GM18499 (cell line): Measurements from ENCODE around the gene CTNNA2.

Experiments used
- ATAC-seq: cut with Tn5 transposase; IDR thresholded peaks from one replicate; pipeline ENCODE4 v1.9.1; 2021; ENCODE audit warnings: moderate number of reproducible peaks; ENCODE audit not compliant: insufficient read depth, unreplicated experiment

Gene CTNNA2

GRCh38 chr2:79835911-79836310 lies 323.1 kb downstream of the CTNNA2 start:
- no peak for ATAC-seq

DNA sequence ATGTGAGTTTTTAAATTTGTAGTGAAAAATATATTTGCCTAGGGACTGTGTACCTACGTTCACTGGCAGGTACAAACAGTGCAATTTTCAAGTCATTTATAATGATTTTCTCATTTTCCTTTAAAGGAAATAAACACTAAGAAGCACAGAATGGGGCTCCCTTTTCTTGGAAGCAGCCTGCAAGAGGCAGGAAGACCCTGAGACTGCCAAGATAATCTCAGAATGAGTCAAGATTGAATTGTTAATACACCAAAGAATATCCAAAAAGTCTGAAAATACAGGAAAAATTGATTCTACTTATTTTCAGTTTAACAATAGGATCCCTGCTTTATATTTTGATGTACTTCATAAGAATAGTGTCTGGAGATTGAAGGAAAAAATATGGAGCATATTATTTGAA lies 331.2 kb downstream of the CTNNA2 start:
- ATAC-seq, result no peak

DNA sequence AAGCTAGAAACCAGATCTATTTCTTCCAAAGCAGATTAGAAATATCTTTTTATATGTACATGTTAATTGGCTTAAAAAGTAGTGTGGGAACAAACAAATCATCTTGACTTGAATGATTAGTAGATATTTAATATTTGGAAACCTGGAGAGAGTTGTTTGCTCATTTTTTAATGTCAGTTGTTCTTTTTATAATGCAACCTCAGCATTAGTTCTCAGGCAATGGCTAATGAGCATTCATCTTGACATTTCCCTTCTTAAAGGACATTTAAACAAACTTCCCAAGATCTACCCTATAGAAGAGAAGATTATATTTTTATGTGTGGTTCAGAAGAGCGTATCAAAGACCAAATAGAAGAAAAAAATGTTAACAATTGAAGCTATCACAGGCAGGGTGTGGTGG lies 334.0 kb downstream of the CTNNA2 start:
- no peak for ATAC-seq

DNA sequence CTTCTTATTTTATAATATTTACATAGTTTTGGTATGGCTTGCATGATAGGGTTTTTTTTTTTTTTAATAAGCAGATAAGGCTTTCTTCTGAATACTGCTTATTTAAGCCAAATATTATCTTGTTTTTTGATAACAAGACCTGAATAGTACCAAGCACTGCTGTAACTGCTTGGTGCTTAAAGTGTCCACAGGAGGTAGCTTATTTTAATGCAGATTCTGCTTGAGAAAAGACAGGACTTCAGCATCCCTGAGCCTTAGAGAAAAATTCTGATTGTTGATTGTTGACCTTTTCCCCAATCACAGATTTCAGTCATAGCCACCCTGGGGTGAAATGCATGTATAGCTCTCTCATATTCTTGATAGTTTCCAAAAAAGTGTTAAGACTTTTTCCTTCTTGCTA lies 336.4 kb downstream of the CTNNA2 start:
- no peak for ATAC-seq

DNA sequence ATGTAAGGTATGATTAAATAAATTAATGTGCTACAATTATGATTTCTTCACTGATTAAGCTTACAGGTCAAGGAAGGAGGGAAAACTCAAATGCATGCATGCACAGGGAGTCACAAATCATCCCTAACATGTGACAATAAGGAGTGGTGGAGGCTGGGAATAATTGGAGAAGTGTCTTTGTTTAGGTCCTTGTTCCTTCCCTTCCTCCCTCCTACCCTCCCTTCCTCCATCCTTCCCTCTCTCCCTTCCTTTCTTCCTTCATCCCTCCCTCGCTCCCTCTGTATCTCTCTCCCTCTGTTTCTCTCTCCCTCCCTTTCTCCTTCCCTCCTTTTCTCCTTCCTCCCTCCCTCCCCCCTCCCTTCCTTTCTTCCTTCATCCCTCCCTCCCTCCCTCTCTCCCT lies 337.1 kb downstream of the CTNNA2 start:
- ATAC-seq, result no peak

DNA sequence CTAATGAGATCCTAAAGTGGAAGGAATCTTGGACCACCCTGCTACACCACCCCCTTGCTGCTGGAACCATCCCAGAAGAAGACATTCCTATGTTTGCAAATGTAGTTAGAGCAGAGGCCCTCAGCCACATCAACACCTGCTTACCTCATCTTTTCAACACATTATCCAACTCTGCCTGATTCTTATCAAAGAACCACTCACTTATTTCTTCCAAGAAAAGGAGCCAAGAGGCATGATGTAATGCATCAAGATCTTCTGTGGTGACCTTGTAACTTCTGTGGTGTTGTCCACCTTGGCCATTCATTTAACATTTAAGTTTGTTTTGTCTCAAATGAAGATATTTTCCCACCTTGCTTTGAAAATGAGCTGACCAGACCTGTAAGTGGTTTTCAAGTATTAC lies 338.1 kb downstream of the CTNNA2 start:
- no peak for ATAC-seq

- ATAC-seq, result no peak
These were observed 342.6 kb downstream of the CTNNA2 start for GRCh38 chr2:79855264-79856006.

DNA sequence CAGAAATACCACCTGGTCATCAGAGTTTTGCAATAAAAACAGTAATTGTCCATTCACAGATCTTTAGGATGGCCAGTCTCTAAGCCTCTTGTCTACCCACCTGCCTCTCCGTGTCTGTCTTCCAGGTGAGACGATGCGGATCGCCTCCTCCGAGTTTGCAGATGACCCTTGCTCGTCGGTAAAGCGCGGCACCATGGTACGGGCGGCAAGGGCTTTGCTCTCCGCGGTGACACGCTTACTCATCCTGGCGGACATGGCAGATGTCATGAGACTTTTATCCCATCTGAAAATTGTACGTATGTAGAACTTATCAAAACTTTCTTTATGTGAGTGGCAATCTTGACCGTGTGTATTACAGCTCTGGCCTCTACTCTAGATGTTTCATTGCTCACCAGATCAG lies 345.0 kb downstream of the CTNNA2 start:
- ATAC-seq, result no peak

GRCh38 chr2:79860228-79861058 lies 347.6 kb downstream of the CTNNA2 start:
- no peak for ATAC-seq

- no peak for ATAC-seq
These were observed 348.2 kb downstream of the CTNNA2 start for GRCh38 chr2:79861059-79861374.

DNA sequence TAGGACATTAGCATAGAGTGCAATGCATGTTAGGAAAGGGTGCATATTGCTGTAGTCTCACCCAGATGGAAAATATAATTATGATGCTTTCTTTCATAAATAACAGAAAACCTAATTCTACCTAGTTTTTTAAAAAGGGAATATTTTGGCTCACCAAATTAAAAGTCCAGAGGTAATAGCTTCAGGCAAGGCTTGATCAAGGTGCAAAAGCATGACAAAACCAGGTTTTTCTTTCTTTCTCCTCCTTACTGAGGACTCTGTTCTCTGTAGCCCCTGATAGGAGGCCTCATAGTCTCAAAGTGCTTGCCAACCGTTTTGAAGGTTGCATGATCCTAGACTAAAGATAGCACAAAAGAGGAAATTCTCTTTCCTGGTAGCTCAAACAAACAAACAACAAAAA lies 349.9 kb downstream of the CTNNA2 start:
- no peak for ATAC-seq

GRCh38 chr2:79872656-79873055 lies 359.8 kb downstream of the CTNNA2 start:
- no peak for ATAC-seq

DNA sequence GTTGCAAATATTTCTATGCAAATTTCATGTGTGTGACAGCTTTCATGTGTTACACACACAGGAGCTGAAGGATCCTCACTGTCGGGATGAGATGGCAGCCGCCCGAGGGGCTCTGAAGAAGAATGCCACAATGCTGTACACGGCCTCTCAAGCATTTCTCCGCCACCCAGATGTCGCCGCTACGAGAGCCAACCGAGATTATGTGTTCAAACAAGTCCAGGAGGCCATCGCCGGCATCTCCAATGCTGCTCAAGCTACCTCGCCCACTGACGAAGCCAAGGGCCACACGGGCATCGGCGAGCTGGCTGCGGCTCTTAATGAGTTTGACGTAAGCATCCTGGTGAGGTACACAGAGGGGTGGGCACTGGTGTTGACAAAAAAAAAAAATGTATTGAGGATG lies 361.2 kb downstream of the CTNNA2 start:
- ATAC-seq, result no peak

DNA sequence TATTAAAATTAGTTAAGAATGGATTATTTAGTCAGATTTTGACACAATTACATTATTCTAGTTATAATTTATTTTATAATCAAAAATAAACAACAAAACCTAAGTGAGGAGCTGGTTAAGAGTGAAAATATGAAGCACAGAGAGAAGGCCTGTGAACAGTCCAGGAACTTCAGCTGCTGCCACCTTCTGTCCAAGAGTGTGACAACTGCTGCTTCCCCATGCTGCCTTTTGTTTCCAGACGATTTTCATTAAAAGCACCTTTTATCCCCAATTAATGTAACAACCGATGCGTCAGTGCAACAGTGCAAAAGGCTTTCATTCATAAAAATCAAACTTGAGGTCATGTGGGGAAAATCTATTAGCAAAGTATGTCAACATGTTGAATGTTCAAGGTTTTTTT lies 363.6 kb downstream of the CTNNA2 start:
- ATAC-seq, result no peak

DNA sequence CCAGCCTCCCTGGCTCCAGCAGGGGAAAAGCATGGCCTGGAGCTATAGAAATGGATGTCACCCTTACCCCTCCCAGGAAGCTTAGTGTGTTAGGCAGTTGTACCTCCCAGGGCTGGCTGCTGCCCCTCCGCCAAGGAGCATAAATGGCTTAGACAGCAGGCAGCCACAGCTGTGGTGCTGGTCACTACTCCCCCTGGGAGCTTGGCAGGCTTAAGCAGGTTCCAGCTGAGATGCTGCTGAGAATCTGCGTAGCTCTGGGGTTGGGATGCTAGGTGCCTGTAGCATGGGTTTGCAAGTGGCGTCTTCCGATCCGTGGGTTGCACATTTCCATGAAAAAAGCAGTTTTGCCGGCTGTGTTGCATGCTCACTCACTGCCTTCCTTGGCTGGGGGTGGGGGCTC lies 369.7 kb downstream of the CTNNA2 start:
- ATAC-seq, result no peak

DNA sequence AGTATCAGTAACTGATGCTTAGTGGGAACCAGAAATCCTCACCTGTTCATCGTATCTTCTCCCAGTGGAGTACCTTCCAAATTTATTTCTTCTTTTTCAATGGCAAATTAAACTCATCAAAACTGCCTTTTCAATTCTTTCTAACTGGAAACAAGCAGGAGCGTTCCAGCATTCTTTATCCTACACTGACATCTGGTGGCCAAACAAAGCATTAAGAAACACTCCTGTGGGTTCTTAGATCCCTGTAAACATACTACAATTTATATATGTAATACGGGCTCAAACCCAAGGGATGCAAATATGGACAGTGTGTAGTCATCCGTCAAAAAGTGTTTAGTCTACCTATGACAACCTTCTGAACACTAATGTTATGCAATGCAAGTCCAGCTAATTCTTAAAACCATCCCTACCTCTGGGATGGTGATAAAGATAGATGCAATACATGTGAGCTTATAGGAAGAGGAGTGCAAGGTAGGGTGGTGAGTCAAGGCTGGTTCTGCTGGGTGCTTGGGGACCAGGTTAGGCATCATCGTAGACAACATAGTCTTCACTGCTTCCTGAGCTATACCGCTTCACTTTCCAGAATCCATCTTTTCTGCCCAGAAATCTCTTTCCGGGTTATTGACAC lies 375.0 kb downstream of the CTNNA2 start:
- ATAC-seq, result no peak

- ATAC-seq, result no peak
These were observed 379.3 kb downstream of the CTNNA2 start for GRCh38 chr2:79892123-79892522.

DNA sequence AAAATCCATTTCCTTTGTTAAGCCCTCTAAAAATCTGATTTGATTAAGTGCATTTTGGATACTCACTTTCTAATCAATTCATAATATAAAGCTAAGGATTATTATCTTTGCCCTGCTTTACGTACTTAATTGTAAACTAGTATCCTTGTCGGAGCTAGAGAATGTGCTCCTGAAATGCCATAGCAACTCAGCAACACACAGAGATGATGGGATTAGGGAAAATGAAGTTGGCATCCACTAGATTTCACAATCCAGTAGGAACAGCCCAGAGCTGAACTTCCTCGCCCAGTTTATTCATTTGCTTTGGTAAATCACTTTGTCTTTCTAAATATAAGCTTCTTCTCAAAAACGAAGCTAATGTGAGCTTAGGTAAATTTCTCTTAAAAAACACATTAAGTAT lies 386.3 kb downstream of the CTNNA2 start:
- no peak for ATAC-seq

DNA sequence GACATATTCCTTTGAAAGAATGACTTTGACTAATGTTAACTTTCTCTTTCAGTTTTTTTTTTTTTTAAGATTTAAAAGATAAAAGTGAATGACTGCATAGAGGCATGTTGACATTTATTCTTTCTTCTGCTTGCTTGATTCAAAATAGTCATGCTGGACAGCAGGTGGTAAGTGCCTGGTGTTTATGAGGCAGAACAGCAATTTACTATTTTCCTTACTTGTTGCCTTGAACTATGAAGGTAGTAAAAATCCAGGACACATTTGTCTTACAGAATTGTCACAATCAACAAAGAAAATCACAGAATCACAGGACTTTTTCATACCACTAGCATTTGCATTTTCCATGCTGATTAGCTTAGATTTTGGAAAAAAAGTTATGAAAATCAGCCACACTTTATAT lies 388.3 kb downstream of the CTNNA2 start:
- no peak for ATAC-seq

DNA sequence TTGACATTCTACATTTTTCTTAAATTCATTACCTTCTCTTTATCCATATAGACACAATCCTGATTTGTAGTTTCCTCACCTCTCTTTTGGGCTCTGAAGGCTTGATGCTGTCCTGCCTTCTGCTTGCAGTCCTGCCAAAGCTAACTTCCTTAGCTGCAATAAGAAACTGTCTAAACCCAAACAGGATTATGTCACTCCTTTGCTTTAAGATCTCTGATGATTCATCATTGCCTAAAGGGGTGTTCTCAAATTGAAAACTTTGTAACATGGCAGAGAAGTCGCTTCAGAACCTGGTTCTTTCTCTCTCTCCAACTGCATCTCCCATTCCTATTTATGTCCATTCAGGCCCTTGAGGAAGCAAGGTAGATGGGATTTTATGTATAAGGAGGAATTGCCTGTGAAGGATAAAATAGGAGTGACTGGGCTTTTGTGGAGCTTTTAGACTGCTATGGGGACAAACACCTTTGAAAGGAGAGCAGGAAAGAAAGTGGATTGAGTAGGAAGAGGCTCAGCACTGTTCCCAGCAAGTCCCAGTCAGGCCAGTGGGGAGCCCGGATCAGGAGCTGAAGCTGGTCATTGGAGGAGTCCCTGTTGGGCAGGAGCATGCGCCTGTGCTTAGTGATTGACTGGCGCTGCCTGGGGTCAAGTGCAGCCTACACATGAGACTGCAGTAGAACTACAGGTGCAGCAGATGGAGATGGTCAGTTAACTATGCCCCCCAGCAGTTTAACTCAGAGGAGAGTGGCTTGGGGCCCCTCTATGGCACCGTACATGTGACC lies 390.6 kb downstream of the CTNNA2 start:
- ATAC-seq, result no peak
